Stomach (tissue), 9 donors: Measurements from ENCODE around the gene ANO7. TPM values are rescaled to one million over a fixed set of nuclear protein-coding genes. Genes with fewer than 3 reads are reported as not detected.

Source experiments
- DNase-seq, 2 donors: peaks; one replicate each; pipeline versions ENCODE4 v3.0.0 to v3.0.0-alpha.2; 2013 to 2019
- H3K27ac ChIP-seq, 5 donors: fragments of 200-600 bp in 4 of 5; sonication (generic) in 4 of 5; one replicate each; pipeline ENCODE4 v1.5.1; 2013 to 2019; ENCODE audit warnings: mild to moderate bottlenecking in 1 of 5, moderate library complexity in 1 of 5
- H3K27me3 ChIP-seq, 3 donors: fragments of 200-600 bp; sonication (generic); one replicate each; pipeline ENCODE4 v1.5.1; 2017 to 2019; ENCODE audit warnings: mixed run types in 1 of 3
- H3K36me3 ChIP-seq, 4 donors: fragments of 200-600 bp; sonication (generic); 1 replicate in 3 of 4; 2 replicates in 1 of 4; pipeline ENCODE4 v1.5.1; 2016 to 2019
- H3K4me1 ChIP-seq, 4 donors: fragments of 200-600 bp; sonication (generic); one replicate each; pipeline ENCODE4 v1.5.1; 2016 to 2019
- H3K4me3 ChIP-seq, 4 donors: fragments of 200-600 bp; sonication (generic) in 3 of 4; one replicate each; pipeline ENCODE4 v1.5.1; 2016 to 2019; ENCODE audit warnings: mild to moderate bottlenecking in 1 of 4
- H3K9me3 ChIP-seq, 4 donors: fragments of 200-600 bp; sonication (generic); one replicate each; pipeline ENCODE4 v1.5.1; 2016 to 2019
- CTCF ChIP-seq, 7 experiments: fragments of 450-650 bp in 4 of 7; fragments of 200-600 bp in 3 of 7; sonication (generic) in 3 of 7; IDR thresholded peaks; one replicate each; pipeline ENCODE4 v1.5.1; 2016 to 2019; ENCODE audit warnings: antibody characterized with exemption in 7 of 7, control low read depth in 2 of 7, mild to moderate bottlenecking in 1 of 7
- EP300 ChIP-seq: sonication (generic); formaldehyde crosslinking; IDR thresholded peaks from one replicate; pipeline ENCODE4 v1.6.1; 2017; ENCODE audit warnings: antibody characterized with exemption
- POLR2A ChIP-seq, 4 donors: fragments of 450-650 bp; IDR thresholded peaks; one replicate each; pipeline ENCODE4 v1.6.1; 2016; ENCODE audit warnings: antibody characterized with exemption in 4 of 4, control low read depth in 2 of 4, mild to moderate bottlenecking in 1 of 4, moderate library complexity in 1 of 4
- POLR2AphosphoS5 ChIP-seq, 3 donors: sonication (generic); formaldehyde crosslinking; IDR thresholded peaks; one replicate each; pipeline ENCODE4 v1.6.1; 2016; ENCODE audit warnings: antibody characterized with exemption in 3 of 3
- WGBS, 5 donors: extraction: QIAGEN DNeasy Blood & Tissue Kit in 3 of 5; methylation state at CpG; one replicate each; pipeline versions ENCODE4 v1.1.5 to v1.1.7; 2013 to 2018; 5-methylcytosine and 5-hydroxymethylcytosine counted together
- intact Hi-C: fragments of 100-400 bp; cut with DNase I; formaldehyde crosslinking; loops from one replicate; pipeline ENCODE4 v1.15.1; 2023; ENCODE audit warnings: low total_unique reads
- polyA plus RNA-seq, 3 donors: library from polyadenylated mRNA; stranded (reverse); fragments of 200-250 nt; gene quantifications; one replicate each; pipeline ENCODE4 v1.2.3, GENCODE V29; 2013
- total RNA-seq, 5 donors: library from RNA; depleted of rRNA; stranded (reverse); fragments of >200 nt; gene quantifications; one replicate each; pipeline versions ENCODE4 v1.1.0 to v1.2.3, GENCODE V29; 2014 to 2016
- donor health status: healthy with polysubstance abuse.
- donor health status: Bipolar disorder and iron deficiency.
- donor health status: healthy.

ANO7 gene
- total and polyA plus RNA-seq, 8 donors, result 0.48 to 138 (median 5.6) TPM

GRCh38 chr2:241154915-241155314 is 33.6 kb upstream of the ANO7 start:
- TF ChIP-seq POLR2A (IDR thresholded peaks at IDR 0.05), result no peak
- no peak for TF ChIP-seq POLR2AphosphoS5 (IDR thresholded peaks at IDR 0.05)
- no peak for TF ChIP-seq CTCF (IDR thresholded peaks at IDR 0.05)
- no peak for TF ChIP-seq EP300
- Histone ChIP-seq H3K27me3 (no peaks in the 10 kb centered on the region), H3K4me1 (peaks cover 6 to 18% (median 16%) of the 10 kb centered on the region in 4 donors), H3K9me3 (no peaks in the 10 kb centered on the region), H3K36me3 (peaks cover 24 to 67% (median 64%) of the 10 kb centered on the region in 4 donors), H3K27ac (no peak overlapping the region), H3K4me3 (no peak overlapping the region)
- intact Hi-C loops, result no loop called here
- 93 to 98% (median 95%) methylated on average over 4 of the region's 4 CpGs for WGBS, 5 donors
- DNase-seq, result no peak

GRCh38 chr2:241155936-241156335 is 32.5 kb upstream of the ANO7 start:
- H3K27ac ChIP-seq, result no peak overlapping the region
- TF ChIP-seq CTCF (IDR thresholded peaks at IDR 0.05), result no peak
- TF ChIP-seq POLR2A (IDR thresholded peaks at IDR 0.05), result no peak
- no peak for TF ChIP-seq EP300
- TF ChIP-seq POLR2AphosphoS5 (IDR thresholded peaks at IDR 0.05), result no peak
- DNase-seq, result no peak
- intact Hi-C loops, result no loop called here
- no peaks in the 10 kb centered on the region for H3K9me3 ChIP-seq
- H3K4me3 ChIP-seq, result no peak overlapping the region
- no peaks in the 10 kb centered on the region for H3K27me3 ChIP-seq
- H3K4me1 ChIP-seq, result peaks cover 4 to 15% (median 11%) of the 10 kb centered on the region in 4 donors
- WGBS, 5 donors, result 48 to 73% (median 67%) methylated on average over 1 of the region's 1 CpG
- H3K36me3 ChIP-seq, result peaks cover 26 to 75% (median 72%) of the 10 kb centered on the region in 4 donors

GRCh38 chr2:241156971-241157441 is 31.5 kb upstream of the ANO7 start:
- peaks cover 26 to 84% (median 80%) of the 10 kb centered on the region in 4 donors for H3K36me3 ChIP-seq
- WGBS, 5 donors, result 64 to 76% (median 74%) methylated on average over 5 of the region's 5 CpGs
- no peak overlapping the region for H3K4me3 ChIP-seq
- H3K27me3 ChIP-seq, result no peaks in the 10 kb centered on the region
- intact Hi-C loops, result no loop called here
- peaks cover 0 to 9% (median 5%) of the 10 kb centered on the region in 4 donors for H3K4me1 ChIP-seq
- TF ChIP-seq CTCF (IDR thresholded peaks at IDR 0.05) (no peak), EP300 (no peak), POLR2AphosphoS5 (IDR thresholded peaks at IDR 0.05) (no peak), POLR2A (IDR thresholded peaks at IDR 0.05) (no peak)
- DNase-seq, result no peak
- H3K9me3 ChIP-seq, result no peaks in the 10 kb centered on the region
- H3K27ac ChIP-seq, result no peak overlapping the region

GRCh38 chr2:241157841-241158545 is 30.5 kb upstream of the ANO7 start:
- Histone ChIP-seq H3K4me1 (peaks cover 0 to 15% (median 7%) of the 10 kb centered on the region in 4 donors), H3K4me3 (no peak overlapping the region), H3K27ac (no peak overlapping the region), H3K36me3 (peaks cover 29 to 92% (median 86%) of the 10 kb centered on the region in 4 donors), H3K9me3 (no peaks in the 10 kb centered on the region), H3K27me3 (no peaks in the 10 kb centered on the region)
- no peak for DNase-seq
- 90 to 94% (median 93%) methylated on average over 9 of the region's 9 CpGs for WGBS, 5 donors
- intact Hi-C loops, result no loop called here
- TF ChIP-seq CTCF (IDR thresholded peaks at IDR 0.05) (no peak), POLR2A (IDR thresholded peaks at IDR 0.05) (no peak), EP300 (no peak), POLR2AphosphoS5 (IDR thresholded peaks at IDR 0.05) (no peak)
